HG02884 (cell line): ENCODE data around the gene CASQ2.

Experiments
- ATAC-seq: cut with Tn5 transposase; IDR thresholded peaks from one replicate; pipeline ENCODE4 v1.9.1; 2021; ENCODE audit warnings: mild to moderate bottlenecking, moderate library complexity; ENCODE audit not compliant: unreplicated experiment

CASQ2 gene

DNA sequence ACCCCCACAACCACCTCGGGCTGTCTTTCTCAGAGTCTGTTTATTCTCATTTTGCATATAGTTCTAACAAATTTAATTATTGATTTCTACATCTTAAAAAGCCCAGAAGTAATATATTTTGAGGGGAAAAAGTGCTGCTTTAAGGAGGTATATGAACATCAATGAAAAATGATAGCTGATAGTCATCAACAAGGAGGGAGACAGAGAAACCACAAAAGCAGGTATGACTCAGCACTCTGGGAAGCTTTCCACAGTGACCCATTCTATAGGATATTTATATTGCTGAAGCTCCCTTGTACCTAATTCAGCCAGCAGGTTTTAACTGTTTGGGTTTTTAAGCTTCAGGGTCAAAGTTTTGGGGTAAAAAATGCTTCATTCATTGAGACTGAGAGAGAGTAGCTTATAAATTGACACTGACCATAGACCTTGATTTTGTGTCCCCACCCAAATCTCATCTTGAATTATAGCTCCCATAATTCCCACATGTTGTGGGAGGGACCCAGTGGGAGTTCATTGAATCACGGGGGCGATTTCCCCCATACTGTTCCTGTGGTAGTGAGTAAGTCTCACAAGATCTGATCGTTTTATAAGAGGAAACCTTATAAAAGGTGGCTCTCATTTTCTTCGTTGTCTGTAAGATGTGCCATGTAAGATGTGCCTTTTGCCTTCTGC lies 99.4 kb downstream of the CASQ2 start:
- ATAC-seq = no peak

DNA sequence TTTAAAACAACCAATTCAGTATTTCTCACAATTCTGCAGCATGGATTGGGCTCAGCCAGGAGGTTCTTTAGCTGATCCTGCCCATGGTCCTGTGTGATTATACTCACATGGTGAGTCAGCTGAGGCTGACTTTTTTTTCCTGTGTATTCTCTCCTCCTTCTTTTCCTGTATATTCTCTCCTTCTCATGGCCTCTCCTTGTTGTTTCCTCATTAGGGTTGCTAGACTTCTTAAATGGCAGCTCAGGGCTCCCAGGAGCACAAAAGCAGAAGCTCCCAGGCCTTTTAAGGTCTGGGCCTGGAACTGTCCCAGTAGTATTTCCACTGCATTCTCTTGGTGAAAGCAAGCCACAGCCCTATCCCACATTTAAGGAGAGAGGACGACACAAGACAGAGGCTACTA lies 99.9 kb downstream of the CASQ2 start:
- ATAC-seq = no peak

GRCh38 chr1:115666702-115667101 lies 101.8 kb downstream of the CASQ2 start:
- no peak for ATAC-seq

- ATAC-seq = no peak
Observed at GRCh38 chr1:115666206-115666605, 102.3 kb downstream of the CASQ2 start.

DNA sequence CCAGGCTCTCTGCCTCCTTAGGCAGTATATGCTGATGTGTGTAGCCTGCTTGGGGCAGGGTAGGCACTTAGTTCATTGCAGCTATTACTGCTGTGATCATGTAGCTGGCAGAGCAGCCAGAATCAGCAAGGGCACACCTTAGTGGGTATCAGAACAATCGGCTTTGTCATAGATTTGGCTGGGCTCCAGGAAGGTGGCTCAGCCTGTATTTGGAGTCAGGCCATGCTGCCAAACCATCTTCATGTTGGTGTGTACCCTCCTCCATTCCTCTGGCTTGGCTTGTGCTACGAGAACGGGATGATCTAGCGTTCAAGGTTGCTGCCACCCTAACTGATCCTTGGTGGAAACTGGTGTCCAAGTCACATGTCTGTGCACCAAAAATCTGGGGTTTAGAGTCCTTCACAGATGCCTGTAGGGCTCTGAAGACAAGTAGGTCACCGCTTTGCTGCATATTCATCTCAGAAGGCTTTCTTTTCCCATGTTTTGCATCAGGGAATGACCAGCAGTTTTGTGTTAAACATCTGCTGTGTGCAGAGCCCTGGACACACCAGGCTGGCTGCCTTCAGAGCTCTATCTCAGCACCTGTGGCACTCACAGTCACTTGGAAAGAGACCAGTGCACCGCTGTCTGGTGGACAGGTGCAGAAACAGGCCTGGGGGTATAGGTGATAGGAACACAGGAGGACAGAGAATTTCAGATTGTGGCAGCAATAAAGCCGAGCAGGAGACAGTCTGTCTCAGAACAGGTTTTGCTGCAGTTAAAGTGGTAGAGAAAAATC lies 103.0 kb downstream of the CASQ2 start:
- no peak for ATAC-seq

GRCh38 chr1:115661157-115661556 lies 107.4 kb downstream of the CASQ2 start:
- ATAC-seq = no peak

DNA sequence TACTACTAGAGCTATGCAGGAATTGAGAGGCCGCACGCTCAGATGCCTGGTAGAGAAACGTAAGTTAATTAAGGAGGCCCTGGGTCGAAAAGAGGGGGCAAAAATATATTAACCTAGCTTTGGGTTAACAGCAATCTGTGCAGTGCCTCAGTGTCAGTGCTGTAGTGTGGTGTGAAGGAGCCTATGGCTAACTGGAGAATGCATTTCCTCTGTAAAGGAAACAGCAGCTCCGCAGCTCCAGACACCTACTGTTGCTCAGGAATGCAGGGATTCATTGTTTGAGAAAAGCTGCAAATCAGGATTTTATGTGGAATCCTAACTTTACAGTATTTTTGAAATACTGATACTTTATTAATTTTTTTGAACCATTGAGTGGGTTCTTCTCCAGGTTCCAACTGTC lies 108.4 kb downstream of the CASQ2 start:
- no peak for ATAC-seq

DNA sequence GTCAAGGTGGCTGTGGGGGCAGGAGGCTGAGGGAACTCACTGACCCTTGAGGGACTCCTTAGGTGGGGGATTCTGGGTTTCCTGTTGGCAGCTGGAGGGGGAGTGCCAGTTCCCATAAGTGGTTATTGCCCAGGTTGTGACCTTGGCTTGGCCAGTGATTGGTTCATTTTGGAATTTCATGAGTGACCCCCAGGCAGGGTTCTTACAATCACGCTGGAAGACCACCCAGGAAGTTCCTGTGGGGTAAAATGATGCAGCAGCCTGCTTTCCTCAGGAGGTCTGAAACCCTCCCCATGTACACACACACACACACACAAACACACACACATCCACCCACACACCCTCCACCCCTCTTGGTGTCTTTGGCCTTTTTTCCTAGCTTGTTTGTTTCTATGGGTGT lies 109.9 kb downstream of the CASQ2 start:
- ATAC-seq = no peak

GRCh38 chr1:115656461-115657077 lies 111.9 kb downstream of the CASQ2 start:
- no peak for ATAC-seq

- ATAC-seq = no peak
Observed at GRCh38 chr1:115655916-115656315, 112.6 kb downstream of the CASQ2 start.

DNA sequence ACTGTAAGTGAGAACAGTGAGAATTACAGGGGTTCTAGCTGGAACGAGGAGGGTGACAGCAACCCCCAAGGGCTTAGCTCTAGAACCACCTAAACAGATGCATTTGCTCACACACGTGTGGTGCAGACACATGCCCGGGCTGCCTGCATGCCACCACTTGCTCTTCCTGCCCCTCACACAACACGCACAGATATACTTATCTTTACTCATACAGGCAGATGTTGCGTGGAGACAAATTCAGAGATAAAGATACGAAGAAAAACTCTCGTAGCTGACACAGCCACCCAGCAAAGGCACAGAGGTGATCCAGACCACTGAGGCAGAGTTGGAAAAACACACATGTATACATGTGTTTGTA lies 113.2 kb downstream of the CASQ2 start:
- ATAC-seq = peak; percentile 55

- peak; percentile 35 for ATAC-seq
Observed at GRCh38 chr1:115654663-115655305, 113.7 kb downstream of the CASQ2 start.

DNA sequence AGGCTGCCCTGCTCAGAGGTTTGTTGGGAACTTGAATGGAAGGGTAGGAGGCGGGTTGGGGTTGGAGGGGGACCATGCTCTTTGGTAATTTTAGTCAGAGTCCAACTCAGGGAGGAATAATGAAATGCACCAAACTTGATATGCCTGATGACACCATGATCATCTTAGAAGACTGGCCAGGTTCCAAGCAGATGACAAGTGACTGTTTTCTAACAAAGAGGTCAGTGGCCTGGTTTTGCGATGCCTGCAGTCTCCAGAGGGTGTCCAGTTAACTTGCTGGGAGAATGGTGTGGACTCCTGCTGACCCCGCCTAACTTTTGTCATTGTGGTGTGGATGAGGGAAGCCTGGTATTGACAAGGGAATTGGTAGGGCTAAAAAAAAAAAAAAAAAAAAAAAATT lies 114.4 kb downstream of the CASQ2 start:
- no peak for ATAC-seq

DNA sequence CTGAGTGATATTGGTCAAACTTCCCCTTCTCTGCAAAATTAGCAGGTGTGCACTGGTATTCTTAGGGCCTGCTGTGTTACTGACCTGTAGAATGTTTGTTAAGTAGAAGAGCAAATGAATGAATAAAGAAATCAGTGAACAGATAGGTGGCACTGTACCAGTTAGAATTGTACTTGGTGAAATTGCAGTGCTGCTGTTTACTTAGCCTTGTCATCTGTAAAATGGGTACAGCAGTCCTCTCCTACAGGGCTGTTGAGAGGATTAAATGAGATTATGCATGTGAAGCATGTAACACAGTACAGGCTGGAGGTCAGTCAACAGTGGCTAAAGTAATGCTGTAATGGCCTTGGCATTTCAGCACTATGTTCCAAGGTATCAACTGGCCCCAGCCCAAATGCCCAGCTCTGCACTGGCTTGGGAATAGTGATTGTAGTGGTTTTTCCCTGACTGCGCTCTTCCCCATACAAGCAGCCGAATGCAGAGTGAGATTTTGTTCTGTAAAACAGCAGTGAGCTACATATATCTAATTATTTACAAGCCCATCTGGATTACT lies 116.2 kb downstream of the CASQ2 start:
- no peak for ATAC-seq

GRCh38 chr1:115651391-115651790 lies 117.1 kb downstream of the CASQ2 start:
- ATAC-seq = no peak

GRCh38 chr1:115650961-115651360 lies 117.6 kb downstream of the CASQ2 start:
- ATAC-seq = no peak
